B cell (primary cell): Measurements from ENCODE around the gene TENT5A. TPM values are rescaled to one million over a fixed set of nuclear protein-coding genes. Genes with fewer than 3 reads are reported as not detected.

Experiments
- ATAC-seq: fragments of 200-7000 bp; cut with Tn5 transposase; one replicate; pipeline ENCODE4 v1.10.0; 2021; ENCODE audit warnings: low read depth, mild to moderate bottlenecking, moderate number of reproducible peaks, moderate library complexity
- CTCF ChIA-PET: fragments of 350-600 bp; sonication (Branson Sonifier 250); formaldehyde crosslinking; loops from one replicate; lab custom pipeline; 2021; ENCODE audit warnings: antibody characterized with exemption, inconsistent platforms; lab: Charles Lee
- POLR2A ChIA-PET: fragments of 350-600 bp; sonication (Branson Sonifier 250); formaldehyde crosslinking; loops from one replicate; lab custom pipeline; 2021; ENCODE audit warnings: antibody characterized with exemption; lab: Charles Lee
- DNase-seq: peaks from one replicate; pipeline ENCODE4 v3.0.0; 2013
- H2AFZ ChIP-seq: 2 replicates; pipeline ENCODE4 v1.6.1; 2012; ENCODE audit warnings: mild to moderate bottlenecking, low read depth, low read length; ENCODE audit not compliant: insufficient read depth, poor library complexity, severe bottlenecking
- H3K27ac ChIP-seq, 2 donors: 1 replicate in 1 of 2; 2 replicates in 1 of 2; pipeline ENCODE4 v1.5.1; 2012 to 2013; ENCODE audit warnings: low read length in 2 of 2, mild to moderate bottlenecking in 2 of 2, moderate library complexity in 1 of 2
- H3K27me3 ChIP-seq, 4 experiments: fragments of 200-600 bp in 1 of 4; sonication (generic) in 1 of 4; replicated peaks in 1 of 4; 1 replicate in 2 of 4; 2 replicates in 2 of 4; pipeline versions ENCODE4 v1.6.1 to v1.7.0; 2013 to 2016; ENCODE audit warnings: low read length in 3 of 4, mild to moderate bottlenecking in 2 of 4, mixed read lengths in 1 of 4, moderate library complexity in 1 of 4; ENCODE audit not compliant: insufficient read depth in 4 of 4, control insufficient read depth in 3 of 4; ENCODE audit errors: control extremely low read depth in 1 of 4
- H3K36me3 ChIP-seq, 2 experiments: replicated peaks in 1 of 2; 1 replicate in 1 of 2; 2 replicates in 1 of 2; pipeline versions ENCODE4 v1.6.1 to v1.7.1; 2013; ENCODE audit warnings: low read length in 1 of 2; ENCODE audit not compliant: insufficient read depth in 2 of 2, control insufficient read depth in 1 of 2; ENCODE audit errors: control extremely low read depth in 1 of 2, extremely low read depth in 1 of 2
- H3K4me1 ChIP-seq, 2 donors: fragments of 200-600 bp in 1 of 2; sonication (generic) in 1 of 2; 1 replicate in 1 of 2; 2 replicates in 1 of 2; pipeline versions ENCODE4 v1.5.1 to v1.6.1; 2013 to 2017; ENCODE audit warnings: low read length in 2 of 2; ENCODE audit not compliant: control insufficient read depth in 2 of 2, insufficient read depth in 2 of 2
- H3K4me2 ChIP-seq: replicated peaks from 2 replicates; pipeline ENCODE3; 2012; ENCODE audit warnings: mild to moderate bottlenecking, low read depth, low read length; ENCODE audit not compliant: poor library complexity, severe bottlenecking
- H3K4me3 ChIP-seq, 5 experiments: fragments of 200-600 bp in 1 of 5; sonication (generic) in 1 of 5; 1 replicate in 3 of 5; 2 replicates in 2 of 5; pipeline versions ENCODE4 v1.5.1 to v1.7.0; 2011 to 2016; ENCODE audit warnings: low read length in 4 of 5, mild to moderate bottlenecking in 4 of 5, low read depth in 2 of 5, control low read depth in 1 of 5, moderate library complexity in 1 of 5; ENCODE audit not compliant: insufficient read depth in 1 of 5; ENCODE audit errors: control extremely low read depth in 1 of 5, extremely low read depth in 1 of 5
- H3K79me2 ChIP-seq: fragments of 200-600 bp; sonication (generic); one replicate; pipeline ENCODE4 v1.6.0; 2016; ENCODE audit warnings: low read length; ENCODE audit not compliant: control insufficient read depth, insufficient read depth
- H3K9ac ChIP-seq: fragments of 200-600 bp; sonication (generic); 2 replicates; pipeline ENCODE4 v1.6.1; 2017; ENCODE audit warnings: mild to moderate bottlenecking, low read length, moderate library complexity
- H3K9me3 ChIP-seq, 3 donors: one replicate each; pipeline versions ENCODE4 v1.6.1 to v1.7.1; 2013; ENCODE audit warnings: low read length in 2 of 3; ENCODE audit not compliant: control insufficient read depth in 2 of 3, insufficient read depth in 1 of 3; ENCODE audit errors: control extremely low read depth in 1 of 3
- H4K20me1 ChIP-seq: 2 replicates; pipeline ENCODE4 v1.6.0; 2012; ENCODE audit warnings: mild to moderate bottlenecking, low read length; ENCODE audit not compliant: insufficient read depth, control insufficient read depth, poor library complexity, severe bottlenecking
- H3K27ac Mint-ChIP-seq: one replicate; pipeline ENCODE4 v1.8.0; 2021; ENCODE audit warnings: mixed read lengths
- H3K27me3 Mint-ChIP-seq: one replicate; pipeline ENCODE4 v1.8.0; 2021; ENCODE audit warnings: mixed read lengths
- H3K4me1 Mint-ChIP-seq: one replicate; pipeline ENCODE4 v1.8.0; 2021; ENCODE audit warnings: mixed read lengths
- H3K4me3 Mint-ChIP-seq: one replicate; pipeline ENCODE4 v1.8.0; 2021; ENCODE audit warnings: mixed read lengths
- H3K9me3 Mint-ChIP-seq: one replicate; pipeline ENCODE4 v1.8.0; 2022; ENCODE audit warnings: mixed read lengths; ENCODE audit not compliant: insufficient read depth
- CTCF ChIP-seq: fragments of 200-600 bp; IDR thresholded peaks from one replicate; pipeline ENCODE4 v1.8.0; 2022; ENCODE audit warnings: antibody characterized with exemption, mild to moderate bottlenecking
- EZH2 ChIP-seq: IDR thresholded peaks from 2 replicates; pipeline ENCODE4 v1.6.1; 2012; ENCODE audit warnings: borderline replicate concordance, low read depth, mild to moderate bottlenecking, moderate library complexity, low read length; ENCODE audit not compliant: insufficient read depth, poor library complexity, severe bottlenecking
- WGBS: methylation state at CpG from one replicate; pipeline ENCODE4 v1.1.5; 2013; ENCODE audit warnings: missing lambda C conversion rate; ENCODE audit not compliant: insufficient coverage; 5-methylcytosine and 5-hydroxymethylcytosine counted together
- intact Hi-C: fragments of 100-400 bp; cut with micrococcal nuclease; formaldehyde crosslinking; loops from one replicate; pipeline ENCODE4 v1.10.0; 2022
- polyA plus RNA-seq: library from polyadenylated mRNA; depleted of rRNA; stranded (reverse); fragments of >200 nt; gene quantifications from 2 replicates; pipeline ENCODE4 v1.2.3, GENCODE V29; 2012
- total RNA-seq, 2 donors: library from RNA; stranded (reverse); fragments of 120-200 nt in 1 of 2; gene quantifications; 1 replicate in 1 of 2; 2 replicates in 1 of 2; pipeline versions ENCODE4 v1.2.3 to v1.2.4, GENCODE V29; 2013 to 2022

TENT5A gene
- total and polyA plus RNA-seq, 2 donors (not counting 1 experiment from before 2014, with no cell fraction given), result 3.9 to 9.4 TPM

GRCh38 chr6:81800666-81801065, 48.2 kb upstream of the TENT5A start:
- Histone ChIP-seq H3K4me1 (no peaks in the 10 kb centered on the region), H3K79me2 (no peaks in the 10 kb centered on the region), H2AFZ (no peak overlapping the region), H3K27ac (no peak overlapping the region), H3K4me2 (no peak overlapping the region), H3K36me3 (no peaks in the 10 kb centered on the region), H3K4me3 (no peak overlapping the region), H3K9me3 (no peaks in the 10 kb centered on the region), H3K9ac (no peak overlapping the region), H3K27me3 (no peaks in the 10 kb centered on the region), H4K20me1 (no peaks in the 10 kb centered on the region)
- ChIA-PET POLR2A (no interaction called here), CTCF (no interaction called here)
- Mint-ChIP-seq H3K4me1 (no peaks in the 10 kb centered on the region), H3K4me3 (no peak overlapping the region), H3K27ac (no peak overlapping the region), H3K9me3 (no peaks in the 10 kb centered on the region), H3K27me3 (peaks cover 4% of the 10 kb centered on the region)
- intact Hi-C loops, result no loop called here
- TF ChIP-seq EZH2 (no peak), CTCF (no peak)
- no CpG with 5 or more reads among the region's 3 CpGs for WGBS
- ATAC-seq (no peak), DNase-seq (no peak)

GRCh38 chr6:81799323-81799722, 46.8 kb upstream of the TENT5A start:
- Histone ChIP-seq H4K20me1 (no peaks in the 10 kb centered on the region), H3K79me2 (no peaks in the 10 kb centered on the region), H3K4me3 (no peak overlapping the region), H2AFZ (no peak overlapping the region), H3K4me2 (no peak overlapping the region), H3K4me1 (no peaks in the 10 kb centered on the region), H3K27me3 (no peaks in the 10 kb centered on the region), H3K36me3 (no peaks in the 10 kb centered on the region), H3K9ac (no peak overlapping the region), H3K27ac (no peak overlapping the region), H3K9me3 (no peaks in the 10 kb centered on the region)
- Mint-ChIP-seq H3K27me3 (peaks cover 4% of the 10 kb centered on the region), H3K27ac (no peak overlapping the region), H3K4me1 (no peaks in the 10 kb centered on the region), H3K9me3 (no peaks in the 10 kb centered on the region), H3K4me3 (no peak overlapping the region)
- no CpG with 5 or more reads among the region's 1 CpG for WGBS
- ATAC-seq (no peak), DNase-seq (no peak)
- POLR2A ChIA-PET, result no interaction called here
- TF ChIP-seq CTCF (no peak), EZH2 (no peak)
- CTCF ChIA-PET, result no interaction called here
- intact Hi-C loops, result no loop called here
